GM19328 (cell line): ENCODE data around the gene AQP5.

Experiments
- ATAC-seq: cut with Tn5 transposase; IDR thresholded peaks from one replicate; pipeline ENCODE4 v1.9.1; 2021; ENCODE audit warnings: mild to moderate bottlenecking, moderate library complexity; ENCODE audit not compliant: unreplicated experiment

The AQP5 gene

GRCh38 chr12:49961111-49961922 lies at the start of gene AQP5:
Gene AQP5 (plus strand): TSS chr12:49961872. CDS start chr12:49962018, 146 bp downstream.
- no peak for ATAC-seq

DNA sequence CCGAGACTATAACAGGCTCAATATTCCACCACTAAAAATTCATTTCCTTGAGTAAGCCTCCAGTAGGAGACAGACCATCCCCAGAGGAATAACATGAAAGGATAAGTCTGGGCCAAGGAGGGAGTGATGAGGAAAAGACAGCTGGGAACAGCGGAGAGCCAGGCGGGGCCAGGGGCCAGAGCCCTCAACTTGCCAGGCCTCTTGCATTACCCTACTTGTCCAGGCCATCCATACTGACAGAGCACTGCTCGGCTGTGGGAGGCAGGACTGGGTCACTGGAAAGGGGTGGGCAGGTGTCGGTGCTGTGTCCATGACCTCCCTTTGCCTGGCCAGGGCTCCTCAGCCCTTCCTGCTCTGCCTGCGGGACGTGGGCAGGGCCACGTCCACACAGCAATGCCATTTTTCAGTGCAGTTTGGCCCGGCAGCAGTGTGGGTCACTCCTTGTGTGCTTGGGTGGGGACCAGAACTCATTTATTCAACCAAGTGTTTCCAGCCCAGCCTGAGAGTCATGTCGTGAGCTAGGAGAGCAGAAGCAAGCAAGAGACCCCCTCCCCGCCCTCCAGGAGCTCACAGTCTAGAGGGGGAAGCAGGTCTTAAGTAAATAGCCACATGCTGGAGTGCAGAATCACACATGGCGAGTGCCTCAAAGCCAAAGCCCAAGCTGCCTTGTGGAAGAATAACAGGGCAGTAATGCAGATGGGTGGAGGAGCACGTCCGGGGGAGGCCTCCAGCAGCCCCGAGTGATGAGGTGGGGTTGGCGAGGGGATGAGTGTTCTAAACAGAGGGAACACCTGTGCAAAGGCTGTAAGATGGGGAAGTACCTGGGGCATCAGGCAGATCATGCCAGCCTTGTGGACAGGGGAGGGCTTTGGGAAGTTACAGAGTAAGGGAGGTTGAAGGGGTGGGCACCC lies 49.1 kb upstream of the AQP5 start:
- no peak for ATAC-seq

- ATAC-seq = no peak
These were observed 45.3 kb upstream of the AQP5 start for GRCh38 chr12:49916129-49916919.

DNA sequence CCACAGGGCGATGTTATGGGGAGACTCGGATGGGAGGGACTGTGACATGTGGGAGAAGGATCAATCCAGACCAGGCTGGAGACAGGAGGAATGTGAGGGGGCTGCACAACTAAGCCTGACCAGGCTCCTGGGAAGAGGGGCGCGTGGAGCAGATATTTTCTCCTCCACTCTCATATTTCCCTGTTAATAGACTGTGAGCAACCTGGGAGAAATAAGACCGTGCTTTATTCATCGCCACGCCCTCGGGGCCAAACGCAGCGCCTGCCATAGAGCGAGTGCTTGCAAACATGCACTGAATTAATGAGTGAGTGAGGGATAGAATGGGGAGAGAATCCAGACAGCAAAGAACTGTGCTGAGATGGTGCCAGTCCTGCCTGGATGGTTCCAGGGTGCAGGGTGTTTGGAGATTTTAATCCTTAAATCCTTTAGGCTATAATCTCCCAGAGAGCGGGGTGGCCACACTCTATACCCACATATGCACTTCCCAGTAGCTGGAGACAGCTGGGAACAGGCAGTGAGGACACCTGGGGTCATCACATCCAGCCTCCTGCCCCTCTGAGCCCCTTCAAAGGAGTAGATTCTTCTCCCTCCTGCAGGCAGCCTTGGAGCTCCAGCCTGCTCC lies 44.4 kb upstream of the AQP5 start:
- no peak for ATAC-seq

- no peak for ATAC-seq
These were observed 43.9 kb upstream of the AQP5 start for GRCh38 chr12:49917788-49918173.

- no peak for ATAC-seq
These were observed 41.3 kb upstream of the AQP5 start for GRCh38 chr12:49920241-49920914.

- no peak for ATAC-seq
These were observed 40.8 kb upstream of the AQP5 start for GRCh38 chr12:49920915-49921286.

DNA sequence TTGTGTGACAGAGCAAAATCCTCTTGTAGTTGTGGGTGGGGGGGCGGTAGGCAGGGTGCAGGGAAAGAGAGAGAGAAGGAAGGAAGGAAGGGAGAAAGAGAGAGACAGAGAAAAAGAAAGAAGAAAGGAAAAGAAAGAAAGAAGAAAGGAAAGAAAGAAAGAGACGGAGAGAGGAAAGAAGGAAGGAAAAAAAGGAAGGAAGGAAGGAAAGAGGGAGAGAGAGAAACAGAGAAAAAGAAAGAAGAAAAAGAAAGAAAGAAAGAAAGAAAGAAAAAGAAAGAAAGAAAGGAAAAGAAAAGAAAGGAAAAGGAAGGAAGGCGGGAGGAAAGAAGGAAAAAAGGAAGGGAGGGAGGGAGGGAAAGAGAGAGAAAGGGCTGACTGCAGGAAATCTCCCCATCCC lies 40.4 kb upstream of the AQP5 start:
- ATAC-seq = no peak

DNA sequence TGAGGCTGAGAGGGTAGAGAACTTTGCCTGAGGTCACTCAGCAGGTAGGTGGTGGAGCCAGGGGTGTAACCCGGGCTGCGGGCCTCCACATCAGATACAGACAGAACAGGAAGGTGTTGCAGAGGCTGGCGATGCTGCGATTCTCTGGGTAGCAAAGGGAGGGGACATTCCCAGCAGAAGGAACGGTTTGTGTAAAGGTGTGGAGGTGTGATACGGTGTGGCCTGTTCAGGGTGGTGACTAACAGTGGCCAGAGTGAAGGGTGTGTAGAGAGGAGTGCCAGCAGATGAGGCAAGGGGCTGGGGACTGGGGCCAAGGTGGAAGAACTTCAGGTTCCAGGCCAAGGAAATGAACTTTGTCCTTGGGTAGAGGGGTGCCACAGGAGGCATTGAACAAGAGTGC lies 39.7 kb upstream of the AQP5 start:
- ATAC-seq = no peak

GRCh38 chr12:49922349-49923034 lies 39.2 kb upstream of the AQP5 start:
- no peak for ATAC-seq

- ATAC-seq = no peak
These were observed 38.5 kb upstream of the AQP5 start for GRCh38 chr12:49923035-49923644.

DNA sequence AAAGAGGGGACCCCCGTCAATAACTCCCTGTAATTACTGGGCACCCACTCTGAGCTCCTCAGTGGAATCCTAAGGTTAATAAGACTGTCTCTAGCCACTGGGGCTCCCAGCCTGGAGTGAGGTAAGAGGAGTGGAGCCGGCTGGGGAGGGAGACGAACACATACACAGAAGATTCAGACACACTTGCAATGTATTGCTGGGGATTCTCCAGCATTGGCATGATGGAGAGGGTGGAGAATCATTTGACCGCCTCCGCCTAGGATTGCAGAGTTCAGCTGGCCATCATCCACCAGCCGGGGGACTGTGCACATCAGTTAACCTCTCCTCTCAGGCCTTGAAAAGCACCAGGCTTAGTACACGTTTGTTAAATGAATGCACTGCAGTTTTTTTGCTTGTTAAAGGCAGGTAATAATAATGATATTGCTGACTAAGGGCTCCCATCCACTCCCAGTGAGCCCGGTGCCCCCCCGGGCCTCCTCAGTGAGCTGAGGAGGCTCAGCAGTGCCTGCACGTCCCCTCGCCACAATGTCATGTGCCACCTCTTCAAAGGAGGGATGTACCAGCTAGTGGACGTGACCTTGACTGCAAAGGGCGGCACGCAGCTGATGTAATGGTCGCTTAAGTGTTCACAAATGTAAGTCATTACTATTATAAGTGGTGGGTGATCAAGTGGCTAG lies 37.7 kb upstream of the AQP5 start:
- no peak for ATAC-seq

GRCh38 chr12:49924628-49925246 lies 36.9 kb upstream of the AQP5 start:
- ATAC-seq = no peak

DNA sequence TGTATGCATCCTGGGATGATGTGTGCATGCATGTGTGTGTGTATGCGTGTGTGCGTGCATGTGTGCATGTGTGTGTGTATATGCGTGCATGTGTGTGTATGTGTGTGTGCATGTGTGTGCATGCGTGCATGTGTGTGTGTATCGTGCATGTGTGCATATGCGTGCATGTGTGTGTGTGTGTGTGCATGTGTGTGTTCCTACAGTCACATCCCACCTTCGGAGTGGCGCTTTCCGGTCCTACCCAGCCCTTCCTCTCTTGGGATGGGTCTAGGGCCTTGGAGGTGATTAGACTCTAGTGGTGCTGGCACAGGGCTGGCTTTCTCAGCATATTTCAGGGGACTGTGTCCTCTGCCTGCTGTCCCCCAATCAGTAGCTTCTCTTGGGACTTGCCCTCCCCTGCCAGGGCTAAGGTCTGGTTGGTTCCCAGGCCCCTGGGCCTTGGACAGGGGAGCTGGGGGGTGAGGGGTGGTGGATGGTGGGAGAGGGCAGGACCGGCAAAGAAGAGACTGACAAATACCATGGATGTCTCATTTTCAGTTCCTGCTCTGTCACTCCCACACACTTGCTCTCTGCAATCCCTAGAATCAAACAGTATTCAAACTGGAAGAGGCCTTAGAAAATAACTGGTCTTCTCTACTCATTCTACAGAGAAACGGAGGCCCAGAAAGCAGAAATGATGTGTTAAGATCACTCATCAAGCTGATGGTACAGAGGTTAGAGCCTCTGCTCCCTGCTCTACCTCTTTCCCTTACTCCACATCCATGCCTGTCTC lies 36.1 kb upstream of the AQP5 start:
- no peak for ATAC-seq

DNA sequence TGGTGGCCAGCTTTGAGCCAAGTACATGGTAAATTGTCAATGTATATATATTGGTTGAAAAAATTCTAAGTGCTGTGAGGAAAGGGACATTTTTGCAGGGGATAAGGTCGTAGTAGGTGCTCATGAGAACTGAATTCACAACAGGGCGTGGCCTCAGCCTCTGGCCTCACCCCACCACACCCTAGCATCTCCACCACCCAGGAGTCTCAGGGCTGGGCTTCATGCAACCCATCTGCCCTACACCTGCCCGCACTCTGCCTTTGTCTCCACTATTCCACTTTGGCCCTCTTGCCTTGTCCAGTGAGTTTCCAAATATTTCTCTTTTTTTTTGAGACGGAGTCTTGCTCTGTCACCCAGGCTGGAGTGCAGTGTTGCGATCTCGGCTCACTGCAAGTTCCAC lies 33.2 kb upstream of the AQP5 start:
- ATAC-seq = no peak

DNA sequence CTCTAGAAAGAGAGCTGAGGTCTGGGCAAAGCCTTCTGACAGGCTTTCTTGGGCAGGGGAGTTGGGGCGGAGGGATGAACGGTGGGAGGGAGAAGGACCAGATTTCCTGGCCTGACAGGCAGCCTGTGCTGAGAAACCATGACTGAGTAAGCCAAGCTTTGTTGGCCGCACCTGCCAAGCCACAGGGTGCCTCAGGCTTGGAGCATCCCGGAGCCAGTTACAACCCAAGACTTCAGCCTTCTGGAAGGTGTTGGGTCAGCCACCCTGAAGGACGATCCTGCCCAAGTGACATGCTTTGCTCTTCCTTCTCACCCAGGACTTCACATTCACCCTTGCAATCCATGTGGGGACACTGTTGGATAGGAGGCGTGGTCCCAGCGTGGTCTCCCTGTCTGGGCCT lies 32.1 kb upstream of the AQP5 start:
- no peak for ATAC-seq

- no peak for ATAC-seq
These were observed 31.0 kb upstream of the AQP5 start for GRCh38 chr12:49930515-49931288.
